Left renal pelvis (tissue), 4 donors: Measurements from ENCODE around the gene STK36. TPM values are rescaled to one million over a fixed set of nuclear protein-coding genes. Genes with fewer than 3 reads are reported as not detected.

Experiments
- DNase-seq, 4 donors: peaks; one replicate each; pipeline ENCODE4 v3.0.0-alpha.2; 2013; ENCODE audit warnings: low read depth in 4 of 4, low spot score in 3 of 4
- polyA plus RNA-seq, 4 donors: library from polyadenylated mRNA; unstranded; fragments of 120-200 nt; gene quantifications; one replicate each; pipeline ENCODE4 v1.2.1, GENCODE V29; 2013; ENCODE audit not compliant: insufficient read length in 4 of 4

Gene STK36, protein sequence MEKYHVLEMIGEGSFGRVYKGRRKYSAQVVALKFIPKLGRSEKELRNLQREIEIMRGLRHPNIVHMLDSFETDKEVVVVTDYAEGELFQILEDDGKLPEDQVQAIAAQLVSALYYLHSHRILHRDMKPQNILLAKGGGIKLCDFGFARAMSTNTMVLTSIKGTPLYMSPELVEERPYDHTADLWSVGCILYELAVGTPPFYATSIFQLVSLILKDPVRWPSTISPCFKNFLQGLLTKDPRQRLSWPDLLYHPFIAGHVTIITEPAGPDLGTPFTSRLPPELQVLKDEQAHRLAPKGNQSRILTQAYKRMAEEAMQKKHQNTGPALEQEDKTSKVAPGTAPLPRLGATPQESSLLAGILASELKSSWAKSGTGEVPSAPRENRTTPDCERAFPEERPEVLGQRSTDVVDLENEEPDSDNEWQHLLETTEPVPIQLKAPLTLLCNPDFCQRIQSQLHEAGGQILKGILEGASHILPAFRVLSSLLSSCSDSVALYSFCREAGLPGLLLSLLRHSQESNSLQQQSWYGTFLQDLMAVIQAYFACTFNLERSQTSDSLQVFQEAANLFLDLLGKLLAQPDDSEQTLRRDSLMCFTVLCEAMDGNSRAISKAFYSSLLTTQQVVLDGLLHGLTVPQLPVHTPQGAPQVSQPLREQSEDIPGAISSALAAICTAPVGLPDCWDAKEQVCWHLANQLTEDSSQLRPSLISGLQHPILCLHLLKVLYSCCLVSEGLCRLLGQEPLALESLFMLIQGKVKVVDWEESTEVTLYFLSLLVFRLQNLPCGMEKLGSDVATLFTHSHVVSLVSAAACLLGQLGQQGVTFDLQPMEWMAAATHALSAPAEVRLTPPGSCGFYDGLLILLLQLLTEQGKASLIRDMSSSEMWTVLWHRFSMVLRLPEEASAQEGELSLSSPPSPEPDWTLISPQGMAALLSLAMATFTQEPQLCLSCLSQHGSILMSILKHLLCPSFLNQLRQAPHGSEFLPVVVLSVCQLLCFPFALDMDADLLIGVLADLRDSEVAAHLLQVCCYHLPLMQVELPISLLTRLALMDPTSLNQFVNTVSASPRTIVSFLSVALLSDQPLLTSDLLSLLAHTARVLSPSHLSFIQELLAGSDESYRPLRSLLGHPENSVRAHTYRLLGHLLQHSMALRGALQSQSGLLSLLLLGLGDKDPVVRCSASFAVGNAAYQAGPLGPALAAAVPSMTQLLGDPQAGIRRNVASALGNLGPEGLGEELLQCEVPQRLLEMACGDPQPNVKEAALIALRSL (N-terminal part only)
- polyA plus RNA-seq = 100 to 1,000 TPM in 1 of 4 donors, 10 to 100 TPM in 3; 61.2 to 119 (median 68.6) TPM

DNA sequence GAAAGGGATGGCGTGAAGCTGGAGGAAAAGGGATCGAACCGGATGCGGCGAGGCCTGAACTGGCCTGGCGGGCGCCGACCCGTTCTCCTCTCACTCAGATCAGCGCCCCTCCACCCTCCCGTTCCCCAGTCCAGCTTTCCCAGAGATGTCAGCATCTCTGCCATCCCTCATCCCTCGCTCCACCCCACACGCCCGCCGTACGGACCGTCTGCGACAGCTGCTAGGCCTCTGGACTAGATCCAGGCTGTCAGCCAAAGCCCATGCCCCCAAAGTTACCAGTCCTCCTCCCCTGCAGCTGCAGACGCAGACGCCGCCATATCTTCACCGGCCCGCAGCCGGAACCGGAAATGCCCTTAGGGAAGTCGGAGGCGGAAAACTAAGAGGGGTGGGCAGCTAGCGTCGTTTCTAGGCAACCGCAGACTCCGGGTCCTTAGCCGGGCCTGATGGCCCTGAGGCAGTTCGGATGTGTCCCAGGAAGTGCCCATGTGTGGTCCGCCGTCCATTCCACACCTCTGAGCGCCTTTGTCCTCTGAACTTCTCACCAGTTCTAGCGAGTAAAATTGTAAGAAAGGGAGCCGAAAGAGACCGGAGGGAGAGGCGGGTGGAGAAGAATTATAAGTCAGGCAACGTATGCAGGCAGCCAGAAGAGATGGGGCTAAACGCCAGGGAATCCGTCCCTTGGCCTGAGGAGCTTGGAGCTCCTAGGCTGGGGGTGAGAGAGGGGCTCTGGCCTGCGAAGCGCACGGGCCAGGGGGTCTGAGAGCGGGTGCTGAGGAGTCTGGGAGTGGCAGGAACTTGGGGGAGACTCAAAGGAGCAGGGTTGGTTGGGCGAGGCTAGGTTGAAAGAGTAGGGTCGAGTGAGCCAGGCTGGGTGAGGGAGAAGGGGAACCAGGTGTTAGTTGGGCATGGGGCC lies at the start of gene STK36, which contains the start of gene RNF25:
STK36 (plus strand) TSS at position 433 of the 913 bp plus-strand sequence. CDS start 744 bp downstream, outside the sequence.
RNF25 (minus strand) TSS at position 349 of the 913 bp plus-strand sequence; CDS start at position 317, 32 bp downstream.
- peak; percentile 72 to 79 (median 77) for DNase-seq

DNA sequence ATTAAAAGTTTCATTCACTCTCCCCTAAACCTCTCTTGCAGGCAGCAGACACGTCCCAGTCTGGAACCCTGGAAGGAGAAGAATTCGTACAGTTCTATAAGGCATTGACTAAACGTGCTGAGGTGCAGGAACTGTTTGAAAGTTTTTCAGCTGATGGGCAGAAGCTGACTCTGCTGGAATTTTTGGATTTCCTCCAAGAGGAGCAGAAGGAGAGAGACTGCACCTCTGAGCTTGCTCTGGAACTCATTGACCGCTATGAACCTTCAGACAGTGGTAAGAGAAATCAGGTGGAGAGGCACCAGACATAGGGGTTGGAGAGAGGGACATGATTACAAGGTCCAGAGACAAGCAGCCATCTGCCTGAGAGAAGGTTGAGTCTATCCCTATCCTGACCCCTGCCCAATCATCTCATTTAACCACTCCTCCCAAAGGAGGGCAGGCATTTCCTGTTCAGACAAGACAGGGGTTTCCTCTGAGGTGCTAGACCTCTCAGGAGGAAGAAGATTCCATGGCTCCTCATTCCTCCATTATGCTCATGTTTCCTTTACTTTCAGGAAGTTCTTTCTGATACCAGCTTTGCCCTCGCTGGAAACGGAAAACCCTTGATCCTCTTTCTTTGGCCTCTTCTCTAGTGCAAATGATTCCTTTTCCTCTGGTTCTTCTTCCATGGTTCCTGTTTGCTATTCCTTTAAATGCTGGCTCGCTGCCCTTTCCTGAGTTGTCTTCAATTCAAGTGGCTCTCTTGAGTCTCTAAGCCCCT lies 49.1 kb upstream of the STK36 start:
- no peak for DNase-seq

DNA sequence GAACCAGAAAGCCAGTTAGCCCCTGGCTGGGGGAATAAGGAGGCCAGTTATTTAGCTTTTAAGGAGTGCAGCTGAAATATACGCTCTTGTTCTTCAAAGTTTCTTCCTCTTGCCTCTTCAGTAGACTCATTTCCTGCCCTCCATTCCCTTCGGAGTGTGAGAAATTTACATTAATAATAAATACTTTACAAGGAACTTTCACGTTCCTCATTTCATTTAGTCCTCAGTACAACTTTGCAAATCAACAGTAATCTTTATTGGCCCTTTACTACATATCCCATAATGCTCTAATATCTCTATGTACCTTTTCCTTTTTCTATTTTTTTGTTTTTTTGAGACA lies 48.5 kb upstream of the STK36 start:
- DNase-seq = no peak

DNA sequence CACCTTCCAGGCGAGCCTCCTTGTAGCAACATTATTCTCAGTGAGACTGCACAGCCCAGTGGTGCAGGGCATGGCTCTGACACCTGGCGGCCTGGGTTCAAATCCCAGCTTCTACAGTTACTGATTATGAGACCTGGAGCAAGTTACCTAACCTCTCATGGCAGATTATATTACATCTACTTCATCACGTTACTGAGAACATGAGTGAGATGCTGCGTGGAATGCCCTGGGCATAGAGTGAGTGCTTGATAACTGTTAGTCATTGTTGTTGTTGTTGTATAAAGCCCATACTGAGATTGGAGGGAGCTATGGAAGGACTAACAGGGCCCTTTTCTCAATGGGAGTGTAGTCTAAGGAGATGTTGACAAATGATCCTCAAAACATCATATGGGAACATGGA lies 45.5 kb upstream of the STK36 start:
- DNase-seq = no peak

DNA sequence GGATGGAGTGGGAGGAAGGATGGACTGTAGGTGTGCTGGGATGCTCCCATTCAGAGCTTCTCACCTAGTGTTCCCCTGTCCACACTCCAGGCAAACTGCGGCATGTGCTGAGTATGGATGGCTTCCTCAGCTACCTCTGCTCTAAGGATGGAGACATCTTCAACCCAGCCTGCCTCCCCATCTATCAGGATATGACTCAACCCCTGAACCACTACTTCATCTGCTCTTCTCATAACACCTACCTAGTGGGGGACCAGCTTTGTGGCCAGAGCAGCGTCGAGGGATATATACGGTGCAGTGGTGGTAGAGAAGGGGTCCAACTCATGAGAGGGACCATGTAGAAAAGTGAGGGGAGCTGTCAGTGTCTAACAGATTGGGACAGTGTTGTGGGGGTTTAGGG lies 43.9 kb upstream of the STK36 start:
- no peak for DNase-seq

DNA sequence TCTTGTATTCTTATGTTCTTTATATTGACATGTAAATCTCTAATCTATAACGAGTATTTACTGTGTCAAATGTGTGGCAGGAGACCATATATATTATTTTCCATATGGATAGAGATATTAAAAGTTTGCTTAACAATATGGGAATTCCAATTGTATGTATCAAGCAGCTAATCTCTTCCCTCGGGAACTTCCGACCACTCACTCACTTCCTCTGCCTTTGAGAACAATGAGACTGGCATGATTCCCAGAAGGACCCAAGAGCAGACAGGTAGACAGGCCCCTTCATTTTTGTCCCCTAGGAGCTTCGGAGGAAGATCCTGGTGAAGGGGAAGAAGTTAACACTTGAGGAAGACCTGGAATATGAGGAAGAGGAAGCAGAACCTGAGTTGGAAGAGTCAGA lies 40.0 kb upstream of the STK36 start:
- no peak for DNase-seq

DNA sequence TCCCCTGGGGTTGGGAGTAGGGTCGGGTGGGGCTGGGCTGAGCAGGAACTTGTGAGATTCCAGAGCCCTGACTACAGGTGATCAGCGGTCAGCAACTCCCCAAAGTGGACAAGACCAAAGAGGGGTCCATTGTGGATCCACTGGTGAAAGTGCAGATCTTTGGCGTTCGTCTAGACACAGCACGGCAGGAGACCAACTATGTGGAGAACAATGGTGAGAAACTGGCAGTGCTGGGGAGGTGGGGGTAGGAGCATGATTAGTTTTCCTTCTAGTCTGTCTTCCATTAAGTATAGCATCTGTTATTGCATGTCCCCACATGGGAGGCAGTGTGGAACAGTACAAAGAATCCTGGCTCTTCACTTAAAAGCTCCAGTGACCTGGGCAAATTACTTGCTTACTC lies 36.2 kb upstream of the STK36 start:
- no peak for DNase-seq

DNA sequence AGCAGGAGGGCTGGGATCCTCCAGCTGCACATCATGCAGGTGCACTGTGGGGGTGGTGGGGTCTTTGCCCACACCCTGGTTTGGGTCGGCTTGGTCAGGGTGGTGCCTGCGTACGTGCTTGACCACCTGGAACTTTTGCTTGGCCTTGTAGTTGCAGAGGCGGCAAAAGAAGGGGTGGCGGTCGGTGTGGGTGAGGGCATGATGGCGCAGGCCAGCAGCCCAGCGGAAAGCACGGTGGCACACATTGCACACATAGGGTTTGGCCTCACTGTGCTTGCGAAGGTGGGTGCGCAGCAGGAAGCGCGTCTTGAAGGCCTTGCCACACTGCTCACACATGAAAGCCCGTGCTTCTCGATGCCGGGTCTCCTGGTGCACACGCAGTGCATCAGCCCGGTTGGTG lies 33.5 kb upstream of the STK36 start:
- no peak for DNase-seq

DNA sequence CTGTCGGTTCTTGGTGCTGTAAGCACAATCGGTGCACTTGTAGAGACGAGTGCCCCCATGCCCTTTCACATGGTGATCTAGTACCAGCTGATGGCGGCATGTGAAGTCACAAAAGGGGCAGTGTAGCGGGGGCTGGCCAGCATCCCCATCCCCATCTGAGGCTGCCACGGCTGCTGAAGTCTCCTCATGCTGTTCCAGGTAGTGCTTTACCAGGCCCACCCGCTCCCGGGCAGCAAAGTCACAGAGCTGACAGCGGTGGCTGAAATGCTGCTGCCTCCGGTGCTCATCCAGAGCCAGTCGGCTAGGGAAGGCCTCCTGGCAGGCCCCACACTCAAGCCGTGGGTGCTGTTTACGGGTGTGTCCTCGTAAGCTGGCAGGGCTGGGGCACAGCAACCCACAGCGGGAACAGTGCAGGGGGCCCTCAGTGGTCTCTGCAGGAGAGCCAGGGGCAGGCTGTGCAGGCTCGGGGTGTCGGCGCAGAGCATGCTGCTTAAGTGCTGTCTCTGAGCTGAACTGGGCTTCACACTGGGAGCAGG lies 29.7 kb upstream of the STK36 start:
- no peak for DNase-seq

DNA sequence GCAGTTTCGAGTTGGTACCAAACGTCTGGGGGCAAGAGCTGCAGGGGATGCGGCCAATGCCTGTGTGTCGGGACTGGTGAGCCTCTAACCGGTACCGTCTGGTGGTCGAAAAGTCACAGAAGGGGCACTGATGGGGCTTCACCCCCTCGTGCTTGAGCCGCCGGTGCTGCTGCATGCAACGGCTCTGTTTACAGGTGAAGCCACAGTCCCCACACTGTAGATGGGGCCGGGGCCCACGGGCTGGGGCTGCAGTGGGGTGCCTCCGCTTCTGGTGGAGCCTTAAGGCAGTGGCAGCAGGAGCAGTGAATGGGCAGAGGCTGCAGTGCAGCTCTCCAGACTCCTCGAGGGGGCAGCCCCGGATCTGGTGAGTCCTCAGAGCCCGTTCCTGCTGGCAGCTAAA lies 29.1 kb upstream of the STK36 start:
- no peak for DNase-seq

DNA sequence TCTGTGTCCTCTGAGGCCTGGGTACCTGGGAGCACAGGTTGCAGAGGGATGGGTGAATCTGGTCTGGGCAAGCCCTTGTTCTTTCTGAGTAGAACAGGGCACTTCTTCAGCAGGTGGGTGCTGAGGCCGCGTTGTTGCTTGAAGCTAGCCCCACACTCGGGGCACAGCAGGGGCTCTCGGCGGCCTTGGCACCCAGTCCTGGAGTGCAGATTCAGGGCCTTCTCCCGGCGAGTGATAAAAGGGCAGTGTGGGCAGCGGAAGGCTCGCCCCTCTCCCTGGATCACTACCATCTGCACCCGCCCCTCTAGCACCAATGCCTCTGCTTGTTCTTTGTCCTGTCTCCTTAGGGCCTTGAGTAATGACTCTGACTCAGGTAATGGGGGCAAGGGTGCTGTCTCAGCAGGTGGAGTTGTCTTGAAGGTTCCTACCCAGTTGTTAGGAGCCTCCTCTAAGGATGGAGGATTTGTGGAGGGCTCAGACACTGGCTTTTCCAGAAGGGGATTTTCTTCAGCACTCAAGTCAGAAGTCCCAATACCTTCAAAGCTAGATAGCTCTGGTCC lies 28.1 kb upstream of the STK36 start:
- no peak for DNase-seq

DNA sequence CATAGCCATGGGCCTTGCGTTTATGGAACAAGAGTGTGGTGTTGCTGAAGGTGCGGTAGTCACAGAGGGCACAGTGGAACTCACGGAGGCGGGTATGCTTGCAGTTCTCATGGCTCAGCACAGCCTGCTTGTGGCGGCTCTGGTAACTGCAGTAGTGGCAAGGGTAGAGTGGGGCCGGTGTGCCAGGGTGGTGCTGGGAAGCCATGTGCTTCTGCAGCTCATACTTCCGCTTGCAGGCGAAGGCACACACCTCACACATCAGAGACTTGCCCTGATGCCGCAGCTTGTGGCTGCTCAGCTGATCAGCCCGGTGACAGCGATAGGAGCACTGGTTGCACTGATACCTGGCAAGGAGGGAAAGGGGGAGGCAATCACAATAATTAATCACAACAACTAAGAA lies 27.2 kb upstream of the STK36 start:
- no peak for DNase-seq

DNA sequence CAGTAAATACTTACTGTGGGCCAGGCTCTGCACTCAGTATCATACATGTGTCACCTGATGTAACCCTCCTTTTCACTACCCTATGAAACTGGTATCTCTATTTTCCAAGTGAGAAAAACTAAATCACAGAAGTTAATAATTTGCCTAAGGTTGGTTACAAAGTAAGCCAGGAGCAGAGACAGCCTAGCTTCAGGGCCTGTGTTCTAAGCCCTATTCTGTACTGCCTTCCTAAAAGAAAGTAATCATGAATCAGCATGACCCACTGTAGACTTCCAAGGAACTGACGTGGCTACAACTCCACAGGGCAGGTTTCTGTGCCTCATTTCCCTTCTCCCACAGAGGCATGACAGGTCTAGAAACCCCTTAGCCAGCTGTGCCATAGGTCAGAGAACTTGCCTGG lies 26.8 kb upstream of the STK36 start:
- peak in 1 of 4 donors; percentile 16 for DNase-seq

DNA sequence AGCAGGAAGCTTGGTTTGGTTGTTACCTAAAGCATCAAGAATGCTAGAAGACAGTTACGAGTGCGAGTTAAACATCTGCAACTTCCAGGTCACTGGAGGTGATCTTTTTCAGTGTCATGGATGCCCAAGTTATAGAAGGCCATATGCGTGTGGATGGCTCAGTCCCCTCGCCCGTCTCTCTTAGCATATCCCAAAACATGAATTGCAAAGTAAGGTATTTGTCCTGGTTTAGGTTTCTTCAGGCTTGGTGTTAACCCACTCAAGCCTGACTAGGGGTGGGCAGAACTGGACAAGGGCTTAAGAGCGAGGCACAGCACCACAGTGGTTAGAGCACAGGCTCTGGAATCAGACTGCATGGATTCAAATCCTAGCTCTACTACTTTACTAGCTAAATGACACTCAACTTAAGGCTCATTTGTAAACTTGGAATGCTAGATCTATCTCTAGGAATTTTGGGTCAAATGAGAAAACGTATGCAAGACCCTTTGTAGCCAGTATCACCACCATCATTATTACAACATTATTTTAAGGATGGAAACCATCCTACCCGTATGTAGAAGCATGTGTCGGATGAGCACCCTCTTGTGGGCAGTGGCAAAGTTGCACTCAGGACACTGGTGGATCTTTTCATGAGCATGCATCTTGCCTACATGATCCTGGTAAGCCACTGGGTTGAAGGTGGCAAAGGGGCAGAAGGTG lies 23.6 kb upstream of the STK36 start:
- no peak for DNase-seq

DNA sequence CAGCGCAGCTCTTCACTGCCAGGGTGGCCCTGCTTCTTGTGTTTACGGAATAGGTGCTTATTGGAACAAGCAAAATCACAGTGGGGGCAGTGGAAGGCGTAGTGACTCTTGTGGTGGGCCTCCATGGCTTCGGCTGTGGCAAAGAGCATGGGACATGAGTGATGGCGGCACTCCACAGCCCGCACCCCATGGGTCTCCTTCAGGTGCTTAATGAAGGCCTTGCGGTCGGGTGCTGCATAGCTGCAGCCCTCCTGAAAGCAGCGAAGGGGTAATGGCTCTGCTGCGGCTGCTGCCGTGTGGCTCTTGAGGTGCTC lies 23.1 kb upstream of the STK36 start:
- DNase-seq = no peak

DNA sequence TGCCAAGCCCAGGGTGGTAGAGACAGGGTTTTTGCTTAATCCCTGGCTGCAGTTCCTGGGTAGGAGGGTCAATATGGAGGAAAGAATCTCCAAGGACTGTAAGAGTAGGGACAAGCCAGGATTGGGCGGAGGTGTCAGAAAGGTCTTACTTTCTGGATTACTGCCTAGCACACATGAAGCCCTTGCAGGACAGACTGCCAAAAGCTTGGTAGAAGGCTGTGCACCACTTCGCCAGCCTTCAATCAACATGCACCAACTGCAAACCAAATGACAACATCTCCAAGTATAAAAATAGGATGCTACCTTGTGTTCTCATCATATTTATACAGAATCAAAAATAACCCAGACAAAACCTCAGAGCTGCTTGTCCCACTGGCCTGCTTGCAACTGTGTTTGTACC lies 16.1 kb upstream of the STK36 start:
- no peak for DNase-seq

DNA sequence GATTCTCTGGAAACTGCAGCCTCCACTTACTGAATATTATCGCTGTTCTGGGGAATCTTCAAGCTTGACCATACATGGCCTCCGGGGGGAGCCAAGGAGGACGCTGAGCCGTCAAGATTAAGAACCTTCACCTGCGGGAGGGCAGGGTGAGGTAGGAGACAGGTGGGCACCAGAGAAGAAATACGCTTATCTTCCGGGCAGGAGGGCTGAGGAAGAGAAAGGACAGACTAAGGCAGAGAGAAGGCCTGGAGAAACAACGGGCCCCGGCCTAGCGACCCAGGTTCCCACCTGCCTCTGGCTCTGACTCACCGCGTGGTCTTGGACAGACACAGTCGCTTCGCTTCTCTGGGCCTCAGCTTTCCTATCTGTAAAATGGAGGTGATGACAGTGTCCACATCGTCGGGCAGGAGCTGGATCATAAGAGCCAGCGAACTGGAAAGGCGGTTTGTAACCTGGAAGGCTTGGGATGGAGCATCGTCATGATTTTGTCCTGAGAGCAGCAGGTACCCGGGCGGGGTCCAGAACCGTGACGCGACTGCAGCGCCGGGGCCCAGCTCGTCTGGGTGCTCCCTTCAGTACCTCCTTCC lies 13.1 kb upstream of the STK36 start:
- DNase-seq = no peak
